Right lobe of liver (tissue), 6 donors: ENCODE data around the gene BOLA3. TPM values are rescaled to one million over a fixed set of nuclear protein-coding genes. Genes with fewer than 3 reads are reported as not detected.

ENCODE experiments used
- ATAC-seq, 4 donors: fragments of 200-7000 bp; cut with Tn5 transposase; one replicate each; pipeline ENCODE4 v1.9.1; 2020; ENCODE audit warnings: mild to moderate bottlenecking in 4 of 4, moderate library complexity in 4 of 4
- DNase-seq, 3 donors: peaks; one replicate each; pipeline ENCODE4 v3.0.0-alpha.2; 2020
- H3K27ac ChIP-seq, 3 donors: fragments of 200-600 bp; one replicate each; pipeline ENCODE4 v1.8.0; 2022
- H3K27me3 ChIP-seq, 2 donors: fragments of 200-600 bp; one replicate each; pipeline ENCODE4 v1.8.0; 2022
- H3K36me3 ChIP-seq, 4 donors: fragments of 200-600 bp; sonication (generic) in 1 of 4; one replicate each; pipeline versions ENCODE4 v1.5.1 to v1.8.0; 2017 to 2022; ENCODE audit warnings: control low read depth in 1 of 4
- H3K4me1 ChIP-seq, 4 donors: fragments of 200-600 bp; sonication (generic) in 1 of 4; one replicate each; pipeline versions ENCODE4 v1.5.1 to v1.8.0; 2017 to 2022; ENCODE audit warnings: control low read depth in 1 of 4
- H3K4me3 ChIP-seq, 3 donors: fragments of 200-600 bp; one replicate each; pipeline ENCODE4 v1.8.0; 2022
- H3K9me3 ChIP-seq, 4 donors: fragments of 200-600 bp; sonication (generic) in 1 of 4; one replicate each; pipeline versions ENCODE4 v1.5.1 to v1.8.0; 2017 to 2022; ENCODE audit warnings: control low read depth in 1 of 4
- CTCF ChIP-seq, 4 donors: fragments of 200-600 bp in 3 of 4; fragments of 450-650 bp in 1 of 4; IDR thresholded peaks; one replicate each; pipeline versions ENCODE4 v1.5.1 to v1.8.0; 2016 to 2022; ENCODE audit warnings: antibody characterized with exemption in 4 of 4, mild to moderate bottlenecking in 2 of 4
- POLR2A ChIP-seq: fragments of 450-650 bp; IDR thresholded peaks from one replicate; pipeline ENCODE4 v1.6.1; 2017; ENCODE audit warnings: antibody characterized with exemption, mild to moderate bottlenecking
- WGBS: methylation state at CpG from one replicate; pipeline ENCODE4 v1.1.6; 2018; ENCODE audit warnings: low coverage, low lambda C conversion rate; ENCODE audit not compliant: insufficient coverage; ENCODE audit errors: missing lambda C conversion rate; 5-methylcytosine and 5-hydroxymethylcytosine counted together
- intact Hi-C, 2 donors: fragments of 100-400 bp; cut with DNase I; formaldehyde crosslinking; loops; one replicate each; pipeline versions ENCODE4 v1.11.2 to v1.14.1; 2022
- total RNA-seq, 6 experiments: library from RNA; depleted of rRNA in 2 of 6; stranded (reverse); fragments of >200 nt in 2 of 6; fragmentation: NEBNext Ultra II Directional in 3 of 6; extraction: Animal tissue kit (Norgen Biotek cat#: 25700) in 3 of 6; gene quantifications; one replicate each; pipeline versions ENCODE4 v1.1.0 to v1.2.4, GENCODE V29; 2016 to 2023
- donor health status: DM: no; HTN: yes; CAD: no.
- donor health status: DM: no; HTN: no; CAD: no.
- donor health status: DM: no; HTN: no; CAD: no.
- donor health status: DM: no; HTN: yes; CAD: no.
- donor health status: DM: no; HTN: yes; CAD: no.

BOLA3 gene
- total RNA-seq, 6 experiments from 2014 or later = 14.6 to 58.6 (median 16.0) TPM

DNA sequence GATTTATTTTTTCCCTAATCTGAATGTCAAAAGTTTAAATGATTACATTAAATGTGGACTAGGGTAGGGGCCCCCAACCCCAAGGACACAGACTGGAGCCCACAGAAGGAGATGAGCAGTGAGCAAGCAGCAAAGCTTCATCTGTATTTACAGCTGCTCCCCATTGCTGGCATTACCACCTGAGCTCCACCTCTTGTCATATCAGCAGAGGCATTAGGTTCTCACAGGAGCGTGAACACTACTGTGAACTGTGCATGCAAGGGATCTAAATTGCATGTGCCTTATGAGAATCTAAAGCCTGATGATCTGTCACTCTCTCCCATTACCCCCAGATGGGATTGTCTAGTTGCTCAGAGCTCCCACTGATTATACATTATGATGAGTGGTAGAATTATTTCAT lies 27.2 kb upstream of the BOLA3 start:
- H3K4me1 ChIP-seq = peaks cover 0 to 14% (median 0%) of the 10 kb centered on the region in 4 donors
- H3K36me3 ChIP-seq = peaks cover 0 to 26% (median 5%) of the 10 kb centered on the region in 4 donors

DNA sequence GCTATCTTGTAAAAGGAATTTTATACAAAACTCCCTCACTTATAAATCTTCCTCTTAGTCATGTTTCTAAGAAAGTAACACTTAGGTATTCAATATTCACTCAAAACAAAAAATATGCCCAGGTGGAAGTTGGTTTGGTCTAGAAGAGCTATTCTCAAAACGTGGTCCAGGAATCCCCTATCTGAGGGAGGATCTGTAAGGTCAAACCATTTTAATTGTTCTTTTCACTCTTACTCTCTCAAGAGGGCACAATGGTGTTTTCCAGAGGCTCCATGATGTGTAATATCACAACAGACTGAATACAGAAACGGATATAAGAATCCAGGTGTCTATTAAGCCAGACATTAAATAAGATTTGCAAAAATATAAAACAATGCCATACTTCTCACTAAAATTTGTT lies 21.0 kb upstream of the BOLA3 start:
- H3K27ac ChIP-seq = no peak overlapping the region
- 58% methylated on average over 2 of the region's 2 CpGs for WGBS
- ATAC-seq (no peak), DNase-seq (no peak)
- H3K36me3 ChIP-seq = peaks cover 0 to 86% (median 26%) of the 10 kb centered on the region in 4 donors
- TF ChIP-seq POLR2A (no peak), CTCF (IDR thresholded peaks at IDR 0.05) (no peak)
- H3K4me1 ChIP-seq = no peaks in the 10 kb centered on the region
- intact Hi-C loops = no loop called here
- no peaks in the 10 kb centered on the region for H3K9me3 ChIP-seq
- H3K27me3 ChIP-seq = no peaks in the 10 kb centered on the region
- no peak overlapping the region for H3K4me3 ChIP-seq

More for the DNA sequence above, 27.2 kb upstream of the BOLA3 start:
- no CpG with 5 or more reads among the region's 1 CpG for WGBS
- ATAC-seq (no peak), DNase-seq (no peak)
- no peak for TF ChIP-seq CTCF (IDR thresholded peaks at IDR 0.05)
- no peak for TF ChIP-seq POLR2A
- Histone ChIP-seq H3K27ac (no peak overlapping the region), H3K4me3 (no peak overlapping the region), H3K27me3 (no peaks in the 10 kb centered on the region), H3K9me3 (no peaks in the 10 kb centered on the region)
- intact Hi-C loops = no loop called here

DNA sequence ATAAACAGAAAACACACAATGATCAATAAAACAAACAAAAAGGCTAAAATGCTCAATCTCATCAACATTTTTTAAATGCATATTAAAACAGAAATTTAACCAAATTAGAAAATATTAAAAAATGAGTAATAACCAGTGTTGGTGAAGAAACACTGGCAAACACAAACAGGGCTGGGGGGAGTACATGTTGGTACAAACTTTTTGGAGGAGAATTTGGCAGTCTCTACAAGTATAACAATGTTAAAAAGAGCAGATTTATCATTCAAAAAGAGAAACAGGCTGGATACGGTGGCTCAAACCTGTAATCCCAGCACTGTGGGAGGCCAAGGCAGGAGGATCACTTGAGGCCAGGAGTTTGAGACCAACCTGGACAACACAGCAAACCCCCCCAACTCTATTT lies 17.0 kb upstream of the BOLA3 start:
- DNase-seq (no peak), ATAC-seq (no peak)
- WGBS = 83% methylated on average over 1 of the region's 1 CpG
- Histone ChIP-seq H3K27ac (no peak overlapping the region), H3K27me3 (no peaks in the 10 kb centered on the region), H3K9me3 (no peaks in the 10 kb centered on the region), H3K4me3 (no peak overlapping the region), H3K36me3 (peaks cover 0 to 97% (median 27%) of the 10 kb centered on the region in 4 donors), H3K4me1 (no peaks in the 10 kb centered on the region)
- intact Hi-C loops = no loop called here
- no peak for TF ChIP-seq CTCF (IDR thresholded peaks at IDR 0.05)
- no peak for TF ChIP-seq POLR2A

- Histone ChIP-seq H3K36me3 (peaks cover 0 to 97% (median 26%) of the 10 kb centered on the region in 4 donors), H3K4me3 (no peak overlapping the region), H3K9me3 (no peaks in the 10 kb centered on the region), H3K27ac (no peak overlapping the region), H3K4me1 (no peaks in the 10 kb centered on the region), H3K27me3 (no peaks in the 10 kb centered on the region)
- intact Hi-C loops = no loop called here
- TF ChIP-seq CTCF (IDR thresholded peaks at IDR 0.05) = no peak
- TF ChIP-seq POLR2A = no peak
- WGBS = 89% methylated on average over 6 of the region's 6 CpGs
- DNase-seq (no peak), ATAC-seq (no peak)
Measured at GRCh38 chr2:74162951-74163350, 15.2 kb upstream of the BOLA3 start.

DNA sequence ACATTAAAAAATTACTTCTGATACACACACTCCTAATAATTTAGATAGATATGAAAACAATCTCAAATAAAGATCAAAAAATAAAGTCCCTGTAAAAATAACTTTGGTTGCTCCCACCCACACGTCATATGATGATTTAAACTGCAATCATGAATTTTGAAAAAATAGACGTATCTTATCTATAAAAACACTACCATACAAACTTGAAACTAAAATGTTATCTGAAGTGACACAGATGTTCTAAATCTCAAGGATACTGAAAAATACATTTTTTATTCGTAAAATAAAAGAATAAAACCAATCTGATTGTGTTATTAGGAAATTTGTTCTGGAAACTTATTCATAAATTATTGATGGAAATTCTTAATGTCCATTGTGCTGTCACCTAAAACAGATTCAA lies 8.1 kb upstream of the BOLA3 start:
- ATAC-seq (no peak), DNase-seq (no peak)
- Histone ChIP-seq H3K27ac (no peak overlapping the region), H3K27me3 (no peaks in the 10 kb centered on the region), H3K9me3 (no peaks in the 10 kb centered on the region), H3K4me3 (no peak overlapping the region), H3K36me3 (peaks cover 0 to 66% (median 10%) of the 10 kb centered on the region in 4 donors), H3K4me1 (no peaks in the 10 kb centered on the region)
- WGBS = 63% methylated on average over 3 of the region's 3 CpGs
- intact Hi-C loops = no loop called here
- TF ChIP-seq CTCF (IDR thresholded peaks at IDR 0.05) (no peak), POLR2A (no peak)
